ENCODE data around the gene ZNF224. TPM values are rescaled to one million over a fixed set of nuclear protein-coding genes. Genes with fewer than 3 reads are reported as not detected.

ZNF224 gene
- total RNA-seq, 1 donor from 2014 or later = 20.1 TPM

- H3K9me3 Mint-ChIP-seq (ENCODE audit: unreplicated experiment) = peaks cover 2% of the 10 kb centered on the region
- H3K36me3 Mint-ChIP-seq (ENCODE audit: unreplicated experiment) = peaks cover 24% of the 10 kb centered on the region
- DNase-seq = no peak
- H3K27ac Mint-ChIP-seq (ENCODE audit: unreplicated experiment) = no peak overlapping the region
- H3K27me3 Mint-ChIP-seq (ENCODE audit: unreplicated experiment) = no peaks in the 10 kb centered on the region
- peaks cover 4% of the 10 kb centered on the region for H3K4me1 Mint-ChIP-seq (ENCODE audit: low read depth, unreplicated experiment)
- H3K4me3 Mint-ChIP-seq (ENCODE audit: unreplicated experiment) = peak overlapping the region; percentile 85
- TF ChIP-seq, protein P1, sequence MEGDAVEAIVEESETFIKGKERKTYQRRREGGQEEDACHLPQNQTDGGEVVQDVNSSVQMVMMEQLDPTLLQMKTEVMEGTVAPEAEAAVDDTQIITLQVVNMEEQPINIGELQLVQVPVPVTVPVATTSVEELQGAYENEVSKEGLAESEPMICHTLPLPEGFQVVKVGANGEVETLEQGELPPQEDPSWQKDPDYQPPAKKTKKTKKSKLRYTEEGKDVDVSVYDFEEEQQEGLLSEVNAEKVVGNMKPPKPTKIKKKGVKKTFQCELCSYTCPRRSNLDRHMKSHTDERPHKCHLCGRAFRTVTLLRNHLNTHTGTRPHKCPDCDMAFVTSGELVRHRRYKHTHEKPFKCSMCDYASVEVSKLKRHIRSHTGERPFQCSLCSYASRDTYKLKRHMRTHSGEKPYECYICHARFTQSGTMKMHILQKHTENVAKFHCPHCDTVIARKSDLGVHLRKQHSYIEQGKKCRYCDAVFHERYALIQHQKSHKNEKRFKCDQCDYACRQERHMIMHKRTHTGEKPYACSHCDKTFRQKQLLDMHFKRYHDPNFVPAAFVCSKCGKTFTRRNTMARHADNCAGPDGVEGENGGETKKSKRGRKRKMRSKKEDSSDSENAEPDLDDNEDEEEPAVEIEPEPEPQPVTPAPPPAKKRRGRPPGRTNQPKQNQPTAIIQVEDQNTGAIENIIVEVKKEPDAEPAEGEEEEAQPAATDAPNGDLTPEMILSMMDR (IDR thresholded peaks at IDR 0.05; ENCODE audit: partially characterized antibody, unreplicated experiment) = no peak
Observed at GRCh38 chr19:44072543-44073401, 21.4 kb upstream of the ZNF224 start.

DNA sequence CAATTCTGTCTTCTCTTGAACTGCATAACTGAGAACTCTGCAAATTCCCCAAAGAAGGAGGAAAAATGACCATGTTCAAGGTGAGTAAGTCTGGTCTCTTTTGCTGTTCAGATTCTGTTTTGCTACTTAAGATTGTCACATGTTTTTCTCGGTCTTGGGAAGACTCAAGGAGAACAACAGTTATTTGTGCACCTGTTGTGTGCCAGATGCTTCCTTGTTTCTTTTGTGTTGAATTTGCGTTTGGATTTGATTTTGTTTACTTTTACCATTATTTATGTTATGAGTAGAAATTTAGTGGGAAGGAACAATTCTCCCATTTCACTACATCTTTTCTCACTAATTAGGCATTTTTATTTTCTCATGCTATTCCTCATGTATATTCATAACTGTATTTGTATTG lies 17.8 kb upstream of the ZNF224 start:
- Mint-ChIP-seq H3K4me3 (ENCODE audit: unreplicated experiment) (no peak overlapping the region), H3K4me1 (ENCODE audit: low read depth, unreplicated experiment) (peaks cover 4% of the 10 kb centered on the region), H3K9me3 (ENCODE audit: unreplicated experiment) (peaks cover 2% of the 10 kb centered on the region), H3K27me3 (ENCODE audit: unreplicated experiment) (no peaks in the 10 kb centered on the region), H3K36me3 (ENCODE audit: unreplicated experiment) (peaks cover 5% of the 10 kb centered on the region), H3K27ac (ENCODE audit: unreplicated experiment) (no peak overlapping the region)
- DNase-seq = no peak
- TF ChIP-seq, protein P1 (IDR thresholded peaks at IDR 0.05; ENCODE audit: partially characterized antibody, unreplicated experiment) = no peak

GRCh38 chr19:44092108-44092507 lies 2.1 kb upstream of the ZNF224 start:
- Mint-ChIP-seq H3K4me3 (ENCODE audit: unreplicated experiment) (no peak overlapping the region), H3K4me1 (ENCODE audit: low read depth, unreplicated experiment) (peaks cover 2% of the 10 kb centered on the region), H3K9me3 (ENCODE audit: unreplicated experiment) (peaks cover 5% of the 10 kb centered on the region), H3K36me3 (ENCODE audit: unreplicated experiment) (no peaks in the 10 kb centered on the region), H3K27ac (ENCODE audit: unreplicated experiment) (no peak overlapping the region), H3K27me3 (ENCODE audit: unreplicated experiment) (peaks cover 6% of the 10 kb centered on the region)
- no peak for DNase-seq
- TF ChIP-seq, protein P1 (IDR thresholded peaks at IDR 0.05; ENCODE audit: partially characterized antibody, unreplicated experiment) = no peak

DNA sequence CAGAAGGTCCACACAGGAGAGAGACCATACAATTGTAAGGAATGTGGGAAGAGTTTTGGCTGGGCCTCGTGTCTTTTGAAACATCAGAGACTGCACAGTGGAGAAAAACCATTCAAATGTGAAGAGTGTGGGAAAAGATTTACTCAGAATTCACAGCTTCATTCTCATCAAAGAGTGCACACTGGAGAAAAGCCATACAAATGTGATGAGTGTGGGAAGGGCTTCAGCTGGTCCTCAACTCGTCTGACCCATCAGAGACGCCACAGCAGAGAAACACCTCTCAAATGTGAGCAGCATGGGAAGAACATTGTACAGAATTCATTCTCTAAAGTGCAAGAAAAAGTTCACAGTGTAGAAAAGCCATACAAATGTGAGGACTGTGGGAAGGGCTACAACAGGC lies 13.6 kb downstream of the ZNF224 start:
- TF ChIP-seq, protein P1 (IDR thresholded peaks at IDR 0.05; ENCODE audit: partially characterized antibody, unreplicated experiment) = no peak
- no peak overlapping the region for H3K27ac Mint-ChIP-seq (ENCODE audit: unreplicated experiment)
- peaks cover 6% of the 10 kb centered on the region for H3K27me3 Mint-ChIP-seq (ENCODE audit: unreplicated experiment)
- H3K4me1 Mint-ChIP-seq (ENCODE audit: low read depth, unreplicated experiment) = no peaks in the 10 kb centered on the region
- no peak for DNase-seq
- H3K9me3 Mint-ChIP-seq (ENCODE audit: unreplicated experiment) = peaks cover 22% of the 10 kb centered on the region
- no peak overlapping the region for H3K4me3 Mint-ChIP-seq (ENCODE audit: unreplicated experiment)
- H3K36me3 Mint-ChIP-seq (ENCODE audit: unreplicated experiment) = peaks cover 48% of the 10 kb centered on the region

DNA sequence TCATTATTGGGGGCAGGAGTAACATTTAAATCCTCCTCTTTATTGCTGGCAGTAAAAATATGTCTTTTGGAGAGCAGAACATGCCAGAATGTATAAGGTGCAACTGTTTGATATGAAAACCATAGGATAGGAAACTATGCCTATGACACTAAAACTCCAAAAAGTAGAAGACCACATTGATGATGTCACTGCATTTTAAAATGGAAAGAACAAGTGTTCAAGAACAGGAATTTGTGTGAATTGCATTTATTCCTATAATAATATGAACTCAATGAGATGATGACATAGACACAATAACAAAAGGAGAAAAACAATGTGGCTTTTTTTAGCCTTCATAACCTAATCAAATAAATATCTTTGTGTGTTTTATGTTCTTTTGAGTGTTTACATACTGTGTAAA lies 15.3 kb downstream of the ZNF224 start:
- Mint-ChIP-seq H3K4me3 (ENCODE audit: unreplicated experiment) (no peak overlapping the region), H3K36me3 (ENCODE audit: unreplicated experiment) (peaks cover 35% of the 10 kb centered on the region), H3K9me3 (ENCODE audit: unreplicated experiment) (peaks cover 20% of the 10 kb centered on the region), H3K27me3 (ENCODE audit: unreplicated experiment) (peaks cover 14% of the 10 kb centered on the region), H3K4me1 (ENCODE audit: low read depth, unreplicated experiment) (no peaks in the 10 kb centered on the region), H3K27ac (ENCODE audit: unreplicated experiment) (no peak overlapping the region)
- no peak for DNase-seq
- TF ChIP-seq, protein P1 (IDR thresholded peaks at IDR 0.05; ENCODE audit: partially characterized antibody, unreplicated experiment) = no peak
